A673 (cell line): ENCODE results near the gene SLC22A6.

ENCODE experiments used
- EZH2 ChIP-seq: fragments of 200-600 bp; sonication (generic); IDR thresholded peaks from 2 replicates; pipeline ENCODE4 v1.6.1; 2017; ENCODE audit warnings: borderline replicate concordance, low read depth, mild to moderate bottlenecking, mixed read lengths, antibody characterized with exemption, low read length; ENCODE audit not compliant: poor library complexity, severe bottlenecking
- TF ChIP-seq, protein P1 (sequence below): fragments of 300-800, 200-600 bp; sonication (generic); conservative IDR thresholded peaks from 2 replicates; pipeline ENCODE4 v1.5.1; 2017; ENCODE audit warnings: low read depth, mild to moderate bottlenecking, antibody characterized with exemption, low read length, moderate library complexity, mixed read lengths

DNA sequence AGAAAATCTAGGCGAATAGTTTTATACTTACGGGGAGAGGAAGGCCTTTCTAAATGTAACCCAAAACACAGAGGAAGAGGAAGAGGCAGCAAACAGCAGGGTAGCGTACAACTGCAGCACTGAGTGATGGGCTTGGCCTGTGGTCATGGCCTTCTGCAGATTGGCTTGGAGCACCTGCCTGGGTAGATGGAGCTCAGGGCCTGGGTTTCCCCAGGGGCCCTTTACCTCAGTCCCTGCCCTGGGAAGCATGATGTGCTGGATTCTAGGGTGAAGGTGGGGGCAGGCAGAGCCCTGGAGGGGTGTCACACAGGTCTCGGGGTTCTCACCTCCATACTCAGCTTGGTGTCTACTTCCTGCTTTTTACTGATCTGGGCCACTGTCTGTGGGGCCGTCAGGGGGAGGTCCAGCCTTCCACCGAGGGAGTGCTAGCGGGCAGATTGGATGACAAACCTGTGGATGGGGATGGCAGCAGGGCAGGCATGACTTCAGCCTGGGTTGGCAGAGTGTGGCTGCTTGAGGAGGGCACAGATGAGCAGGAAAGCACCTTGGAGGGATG is 35.9 kb downstream of the SLC22A6 start:
- TF ChIP-seq, protein P1, sequence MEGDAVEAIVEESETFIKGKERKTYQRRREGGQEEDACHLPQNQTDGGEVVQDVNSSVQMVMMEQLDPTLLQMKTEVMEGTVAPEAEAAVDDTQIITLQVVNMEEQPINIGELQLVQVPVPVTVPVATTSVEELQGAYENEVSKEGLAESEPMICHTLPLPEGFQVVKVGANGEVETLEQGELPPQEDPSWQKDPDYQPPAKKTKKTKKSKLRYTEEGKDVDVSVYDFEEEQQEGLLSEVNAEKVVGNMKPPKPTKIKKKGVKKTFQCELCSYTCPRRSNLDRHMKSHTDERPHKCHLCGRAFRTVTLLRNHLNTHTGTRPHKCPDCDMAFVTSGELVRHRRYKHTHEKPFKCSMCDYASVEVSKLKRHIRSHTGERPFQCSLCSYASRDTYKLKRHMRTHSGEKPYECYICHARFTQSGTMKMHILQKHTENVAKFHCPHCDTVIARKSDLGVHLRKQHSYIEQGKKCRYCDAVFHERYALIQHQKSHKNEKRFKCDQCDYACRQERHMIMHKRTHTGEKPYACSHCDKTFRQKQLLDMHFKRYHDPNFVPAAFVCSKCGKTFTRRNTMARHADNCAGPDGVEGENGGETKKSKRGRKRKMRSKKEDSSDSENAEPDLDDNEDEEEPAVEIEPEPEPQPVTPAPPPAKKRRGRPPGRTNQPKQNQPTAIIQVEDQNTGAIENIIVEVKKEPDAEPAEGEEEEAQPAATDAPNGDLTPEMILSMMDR: no peak
- TF ChIP-seq EZH2: no peak
